ENCODE results near the gene EML4. TPM values are rescaled to one million over a fixed set of nuclear protein-coding genes. Genes with fewer than 3 reads are reported as not detected.

EML4 gene
- total and polyA plus RNA-seq, 2 of the 13 experiments (the other 11 are each of a cell fraction or from before 2014, with no cell fraction given) = 243 to 476 TPM

DNA sequence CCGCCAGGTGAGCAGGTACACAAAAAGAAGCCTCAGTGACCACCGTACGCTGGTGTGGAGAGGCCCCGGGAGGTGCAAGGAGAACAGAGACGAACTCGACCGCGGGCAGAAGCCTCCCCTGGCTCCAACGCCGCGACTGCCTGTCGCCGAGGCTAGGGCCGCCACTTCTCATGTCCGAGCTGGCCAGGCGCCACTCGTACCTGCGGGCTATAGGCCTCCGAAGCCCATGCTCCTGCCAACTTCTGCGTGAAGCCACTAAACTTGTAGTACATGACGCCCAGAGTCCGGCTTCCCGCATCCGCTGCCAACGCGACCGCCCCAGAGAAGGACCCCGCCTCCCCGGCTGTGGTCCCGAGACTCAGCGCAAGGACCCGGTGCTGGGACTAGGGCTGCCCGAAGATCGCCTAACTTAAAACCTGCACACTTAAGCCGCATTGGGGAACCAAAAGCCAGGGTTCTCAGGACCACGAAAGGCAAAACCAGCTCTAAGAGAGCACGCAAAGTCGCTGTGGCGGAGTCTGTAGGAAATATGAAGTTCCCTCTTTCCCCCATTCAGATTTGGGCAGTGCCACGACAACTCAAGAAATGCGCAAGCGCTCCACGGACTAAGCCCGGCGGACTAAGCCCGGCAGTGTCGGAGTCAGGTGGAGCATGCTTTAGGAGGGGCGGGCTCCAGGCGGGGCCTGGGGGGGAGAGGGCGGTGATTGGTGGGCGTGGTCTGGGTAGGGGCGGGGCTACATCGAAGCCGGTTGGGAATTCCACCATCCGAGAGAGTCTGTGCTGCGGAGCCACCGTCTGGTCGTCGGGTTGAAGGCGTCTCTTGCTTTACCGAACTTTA is 192.0 kb downstream of the EML4 start, which contains the start of gene COX7A2L (continued):
- TF ChIP-seq, protein P1, sequence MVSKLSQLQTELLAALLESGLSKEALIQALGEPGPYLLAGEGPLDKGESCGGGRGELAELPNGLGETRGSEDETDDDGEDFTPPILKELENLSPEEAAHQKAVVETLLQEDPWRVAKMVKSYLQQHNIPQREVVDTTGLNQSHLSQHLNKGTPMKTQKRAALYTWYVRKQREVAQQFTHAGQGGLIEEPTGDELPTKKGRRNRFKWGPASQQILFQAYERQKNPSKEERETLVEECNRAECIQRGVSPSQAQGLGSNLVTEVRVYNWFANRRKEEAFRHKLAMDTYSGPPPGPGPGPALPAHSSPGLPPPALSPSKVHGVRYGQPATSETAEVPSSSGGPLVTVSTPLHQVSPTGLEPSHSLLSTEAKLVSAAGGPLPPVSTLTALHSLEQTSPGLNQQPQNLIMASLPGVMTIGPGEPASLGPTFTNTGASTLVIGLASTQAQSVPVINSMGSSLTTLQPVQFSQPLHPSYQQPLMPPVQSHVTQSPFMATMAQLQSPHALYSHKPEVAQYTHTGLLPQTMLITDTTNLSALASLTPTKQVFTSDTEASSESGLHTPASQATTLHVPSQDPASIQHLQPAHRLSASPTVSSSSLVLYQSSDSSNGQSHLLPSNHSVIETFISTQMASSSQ (IDR thresholded peaks at IDR 0.05; ENCODE audit: low read depth) = 0 out of 2 replicates have a peak, but pooled peaks have one; percentile 16
- TF ChIP-seq, protein P1 (CRISPR knock-in tag; IDR thresholded peaks at IDR 0.05; ENCODE audit: borderline replicate concordance) = peak; percentile 57; the same call in 1 of the 2 replicates
- TF ChIP-seq, protein P2, sequence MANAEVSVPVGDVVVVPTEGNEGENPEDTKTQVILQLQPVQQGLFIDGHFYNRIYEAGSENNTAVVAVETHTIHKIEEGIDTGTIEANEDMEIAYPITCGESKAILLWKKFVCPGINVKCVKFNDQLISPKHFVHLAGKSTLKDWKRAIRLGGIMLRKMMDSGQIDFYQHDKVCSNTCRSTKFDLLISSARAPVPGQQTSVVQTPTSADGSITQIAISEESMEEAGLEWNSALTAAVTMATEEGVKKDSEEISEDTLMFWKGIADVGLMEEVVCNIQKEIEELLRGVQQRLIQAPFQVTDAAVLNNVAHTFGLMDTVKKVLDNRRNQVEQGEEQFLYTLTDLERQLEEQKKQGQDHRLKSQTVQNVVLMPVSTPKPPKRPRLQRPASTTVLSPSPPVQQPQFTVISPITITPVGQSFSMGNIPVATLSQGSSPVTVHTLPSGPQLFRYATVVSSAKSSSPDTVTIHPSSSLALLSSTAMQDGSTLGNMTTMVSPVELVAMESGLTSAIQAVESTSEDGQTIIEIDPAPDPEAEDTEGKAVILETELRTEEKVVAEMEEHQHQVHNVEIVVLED (CRISPR knock-in tag; IDR thresholded peaks at IDR 0.05; ENCODE audit: borderline replicate concordance) = peak; percentile 84
- TF ChIP-seq HES4 (CRISPR knock-in tag; IDR thresholded peaks at IDR 0.05; ENCODE audit: borderline replicate concordance) (no peak), NKX3-1 (CRISPR knock-in tag; IDR thresholded peaks at IDR 0.05) (peak; percentile 90; the same call in 1 of the 2 replicates), KDM6A (CRISPR knock-in tag; IDR thresholded peaks at IDR 0.05; ENCODE audit: low read depth) (no peak), ZNF879 (CRISPR knock-in tag; IDR thresholded peaks at IDR 0.05) (no peak), KLF12 (CRISPR knock-in tag; IDR thresholded peaks at IDR 0.05; ENCODE audit: borderline replicate concordance) (0 out of 2 replicates have a peak, but pooled peaks have one; percentile 67), ZNF883 (CRISPR knock-in tag; IDR thresholded peaks at IDR 0.05; ENCODE audit: not compliant biosample characterization) (peak; percentile 36), CAMTA2 (CRISPR knock-in tag; IDR thresholded peaks at IDR 0.05; ENCODE audit: borderline replicate concordance) (peak; percentile 64; the same call in 1 of the 2 replicates), FOXM1 (CRISPR knock-in tag; IDR thresholded peaks at IDR 0.05) (no peak)
- TF ChIP-seq, protein P3, sequence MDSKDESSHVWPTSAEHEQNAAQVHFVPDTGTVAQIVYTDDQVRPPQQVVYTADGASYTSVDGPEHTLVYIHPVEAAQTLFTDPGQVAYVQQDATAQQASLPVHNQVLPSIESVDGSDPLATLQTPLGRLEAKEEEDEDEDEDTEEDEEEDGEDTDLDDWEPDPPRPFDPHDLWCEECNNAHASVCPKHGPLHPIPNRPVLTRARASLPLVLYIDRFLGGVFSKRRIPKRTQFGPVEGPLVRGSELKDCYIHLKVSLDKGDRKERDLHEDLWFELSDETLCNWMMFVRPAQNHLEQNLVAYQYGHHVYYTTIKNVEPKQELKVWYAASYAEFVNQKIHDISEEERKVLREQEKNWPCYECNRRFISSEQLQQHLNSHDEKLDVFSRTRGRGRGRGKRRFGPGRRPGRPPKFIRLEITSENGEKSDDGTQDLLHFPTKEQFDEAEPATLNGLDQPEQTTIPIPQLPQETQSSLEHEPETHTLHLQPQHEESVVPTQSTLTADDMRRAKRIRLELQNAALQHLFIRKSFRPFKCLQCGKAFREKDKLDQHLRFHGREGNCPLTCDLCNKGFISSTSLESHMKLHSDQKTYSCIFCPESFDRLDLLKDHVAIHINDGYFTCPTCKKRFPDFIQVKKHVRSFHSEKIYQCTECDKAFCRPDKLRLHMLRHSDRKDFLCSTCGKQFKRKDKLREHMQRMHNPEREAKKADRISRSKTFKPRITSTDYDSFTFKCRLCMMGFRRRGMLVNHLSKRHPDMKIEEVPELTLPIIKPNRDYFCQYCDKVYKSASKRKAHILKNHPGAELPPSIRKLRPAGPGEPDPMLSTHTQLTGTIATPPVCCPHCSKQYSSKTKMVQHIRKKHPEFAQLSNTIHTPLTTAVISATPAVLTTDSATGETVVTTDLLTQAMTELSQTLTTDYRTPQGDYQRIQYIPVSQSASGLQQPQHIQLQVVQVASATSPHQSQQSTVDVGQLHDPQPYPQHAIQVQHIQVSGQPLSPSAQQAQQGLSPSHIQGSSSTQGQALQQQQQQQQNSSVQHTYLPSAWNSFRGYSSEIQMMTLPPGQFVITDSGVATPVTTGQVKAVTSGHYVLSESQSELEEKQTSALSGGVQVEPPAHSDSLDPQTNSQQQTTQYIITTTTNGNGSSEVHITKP (CRISPR knock-in tag; IDR thresholded peaks at IDR 0.05; ENCODE audit: low read depth) = no peak; the same call in 1 of the 2 replicates
- TF ChIP-seq, protein P4, sequence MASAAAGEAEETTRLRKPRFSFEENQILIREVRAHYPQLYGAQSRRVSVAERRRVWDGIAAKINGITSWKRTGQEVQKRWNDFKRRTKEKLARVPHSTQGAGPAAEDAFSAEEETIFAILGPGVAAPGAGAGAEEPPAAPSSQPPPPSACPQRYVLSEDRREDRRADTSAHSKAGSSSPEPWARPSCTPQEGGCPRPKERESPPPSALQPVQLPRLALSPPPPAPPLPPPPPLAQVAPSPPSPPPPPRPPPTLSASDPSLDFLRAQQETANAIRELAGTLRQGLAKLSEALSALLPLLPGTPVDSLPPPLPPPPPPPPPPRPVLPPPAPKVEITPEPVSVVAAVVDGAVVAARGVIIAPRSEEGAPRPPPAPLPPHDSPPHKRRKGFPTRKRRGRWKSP (CRISPR knock-in tag; IDR thresholded peaks at IDR 0.05) = peak; percentile 81; the same call in 1 of the 2 replicates
- TF ChIP-seq, protein P5, sequence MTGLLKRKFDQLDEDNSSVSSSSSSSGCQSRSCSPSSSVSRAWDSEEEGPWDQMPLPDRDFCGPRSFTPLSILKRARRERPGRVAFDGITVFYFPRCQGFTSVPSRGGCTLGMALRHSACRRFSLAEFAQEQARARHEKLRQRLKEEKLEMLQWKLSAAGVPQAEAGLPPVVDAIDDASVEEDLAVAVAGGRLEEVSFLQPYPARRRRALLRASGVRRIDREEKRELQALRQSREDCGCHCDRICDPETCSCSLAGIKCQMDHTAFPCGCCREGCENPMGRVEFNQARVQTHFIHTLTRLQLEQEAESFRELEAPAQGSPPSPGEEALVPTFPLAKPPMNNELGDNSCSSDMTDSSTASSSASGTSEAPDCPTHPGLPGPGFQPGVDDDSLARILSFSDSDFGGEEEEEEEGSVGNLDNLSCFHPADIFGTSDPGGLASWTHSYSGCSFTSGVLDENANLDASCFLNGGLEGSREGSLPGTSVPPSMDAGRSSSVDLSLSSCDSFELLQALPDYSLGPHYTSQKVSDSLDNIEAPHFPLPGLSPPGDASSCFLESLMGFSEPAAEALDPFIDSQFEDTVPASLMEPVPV (CRISPR knock-in tag; IDR thresholded peaks at IDR 0.05) = no peak; the same call in 1 of the 2 replicates

Data from HepG2 (cell line).